Gastrocnemius medialis (tissue), 4 donors: ENCODE data around the gene TNFSF12.

Experiments
- CTCF ChIP-seq, 5 experiments: fragments of 450-650 bp in 3 of 5; fragments of 200-600 bp in 2 of 5; sonication (generic) in 2 of 5; IDR thresholded peaks in 4 of 5; conservative IDR thresholded peaks in 1 of 5; 1 replicate in 4 of 5; 2 replicates in 1 of 5; pipeline ENCODE4 v1.5.1; 2016 to 2019; ENCODE audit warnings: antibody characterized with exemption in 5 of 5, mild to moderate bottlenecking in 3 of 5, moderate library complexity in 3 of 5
- POLR2A ChIP-seq, 2 donors: fragments of 450-650 bp; IDR thresholded peaks; one replicate each; pipeline ENCODE4 v1.6.1; 2017; ENCODE audit warnings: antibody characterized with exemption in 2 of 2, mild to moderate bottlenecking in 2 of 2, moderate library complexity in 2 of 2

GRCh38 chr17:7590743-7591142 is 41.9 kb downstream of the TNFSF12 start:
- TF ChIP-seq CTCF (IDR thresholded peaks at IDR 0.05 in 4 of 5, conservative IDR thresholded peaks at IDR 0.05 in 1 of 5) (no peak), POLR2A (IDR thresholded peaks at IDR 0.05) (no peak)
